Thyroid gland (tissue), 4 donors: ENCODE results near the gene SQSTM1.

ENCODE experiments used
- CTCF ChIP-seq, 6 experiments: fragments of 200-600 bp in 3 of 6; fragments of 450-650 bp in 3 of 6; sonication (generic) in 3 of 6; IDR thresholded peaks; one replicate each; pipeline ENCODE4 v1.5.1; 2016 to 2019; ENCODE audit warnings: antibody characterized with exemption in 6 of 6, mild to moderate bottlenecking in 2 of 6, inconsistent platforms in 1 of 6, moderate library complexity in 1 of 6
- POLR2A ChIP-seq, 2 donors: fragments of 450-650 bp; IDR thresholded peaks; one replicate each; pipeline ENCODE4 v1.6.1; 2017; ENCODE audit warnings: antibody characterized with exemption in 2 of 2, mild to moderate bottlenecking in 2 of 2, moderate library complexity in 1 of 2

DNA sequence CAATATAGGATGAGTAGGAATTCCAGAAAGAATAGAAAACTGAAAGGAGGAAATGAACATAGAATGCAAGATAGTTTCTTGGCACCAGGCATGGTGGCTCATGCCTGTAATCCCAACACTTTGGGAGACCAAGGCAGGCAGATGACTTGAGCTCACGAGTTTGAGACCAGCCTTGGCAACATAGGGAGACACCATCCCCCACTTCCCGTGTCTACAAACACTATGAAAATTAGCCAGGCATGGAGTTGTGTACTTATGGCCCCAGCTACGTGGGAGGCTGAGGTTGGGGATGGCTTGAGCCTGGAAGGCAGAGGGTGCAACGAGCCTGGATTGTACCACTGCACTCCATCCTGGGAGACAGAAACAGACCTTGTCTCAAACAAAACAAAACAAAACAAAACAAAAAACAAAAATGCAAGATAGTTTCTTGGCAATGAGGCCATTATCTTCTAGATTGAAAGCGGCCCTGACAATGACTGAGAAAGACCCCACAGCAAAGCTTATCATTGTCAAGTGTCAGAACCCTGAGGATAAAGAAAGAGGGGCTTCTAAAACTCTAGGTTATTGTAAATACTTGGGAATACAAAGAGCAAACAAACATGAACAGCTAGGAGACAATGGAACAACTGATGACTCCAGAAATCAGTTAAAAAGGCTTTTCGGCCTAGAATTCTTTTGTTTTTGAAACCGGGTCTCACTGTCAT, 9.2 kb downstream of the SQSTM1 start:
- TF ChIP-seq POLR2A (IDR thresholded peaks at IDR 0.05) (peak in 1 of 2 donors; percentile 10), CTCF (IDR thresholded peaks at IDR 0.05) (no peak)
